Epidermal melanocyte (primary cell): Measurements from ENCODE around the gene PHF12.

ENCODE experiments used
- DNase-seq: peaks from one replicate; pipeline ENCODE4 v3.0.0; 2011; ENCODE audit warnings: low spot score; ENCODE audit not compliant: insufficient read length

The PHF12 gene

GRCh38 chr17:28951428-28951990 is at the start of gene PHF12:
TSS of gene PHF12 (minus strand) at chr17:28951518. CDS start at chr17:28950960, 558 bp downstream.
- DNase-seq, result peak; percentile 86

- DNase-seq, result no peak
These were observed 49.7 kb upstream of the PHF12 start for GRCh38 chr17:29000973-29001372.

DNA sequence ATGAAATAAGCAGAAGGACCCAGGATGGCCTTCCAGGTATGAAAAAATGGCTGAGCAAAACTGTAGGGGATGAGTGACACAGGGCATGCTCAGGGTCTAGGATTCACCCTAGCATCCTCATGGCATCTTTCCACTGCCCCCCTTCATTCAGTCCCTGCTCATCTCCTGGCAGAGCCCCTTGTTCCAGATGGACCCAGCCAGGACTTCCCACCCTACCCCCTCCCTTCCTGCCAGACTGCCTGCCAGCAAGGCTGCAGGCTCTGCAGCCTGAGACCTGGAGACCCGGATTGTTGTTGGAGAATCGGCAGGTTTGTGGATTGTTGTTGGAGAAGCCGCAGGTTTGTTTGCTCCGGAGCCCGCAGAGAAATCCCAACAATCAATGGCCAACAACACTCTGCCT is 47.9 kb upstream of the PHF12 start:
- no peak for DNase-seq

- DNase-seq, result no peak
These were observed 46.5 kb upstream of the PHF12 start for GRCh38 chr17:28997806-28998205.

- no peak for DNase-seq
These were observed 45.3 kb upstream of the PHF12 start for GRCh38 chr17:28996554-28997096.

DNA sequence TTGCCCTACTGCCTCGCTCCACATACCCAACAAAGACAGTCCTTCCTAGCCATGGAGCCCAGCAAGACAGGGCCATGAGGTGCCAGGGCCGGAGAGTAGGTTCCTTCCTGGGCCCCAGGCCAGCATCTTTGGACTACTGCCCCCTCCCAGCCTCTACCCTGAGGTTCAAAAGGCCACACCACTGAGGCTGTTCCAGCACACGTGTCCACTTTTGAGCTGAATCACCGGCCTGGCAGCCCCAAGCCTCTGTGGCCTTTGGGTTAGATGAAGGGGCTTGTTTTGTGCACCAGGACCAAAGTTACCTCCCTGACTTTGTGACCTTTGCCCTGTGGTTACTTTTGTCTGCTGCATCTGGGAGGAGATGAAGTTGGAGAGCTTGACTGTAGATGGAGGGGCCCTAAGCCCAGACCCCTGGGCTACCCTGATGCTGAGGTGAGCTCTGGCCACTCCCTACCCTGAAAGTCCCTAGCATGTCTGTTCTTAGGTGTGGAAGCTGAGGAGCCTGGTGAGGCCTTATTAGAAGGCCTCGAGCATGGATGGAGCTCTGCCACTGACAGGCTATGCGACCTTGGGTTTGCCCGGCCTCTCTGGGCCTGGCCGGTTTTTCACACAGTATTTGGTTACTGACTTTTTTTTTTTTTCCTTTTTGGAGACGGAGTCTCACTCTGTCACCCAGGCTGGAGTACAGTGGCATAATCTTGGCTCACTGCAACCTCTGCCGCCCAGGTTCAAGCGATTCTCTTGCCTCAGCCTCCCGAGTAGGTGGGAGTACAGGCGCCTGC is 42.5 kb upstream of the PHF12 start:
- DNase-seq, result no peak

DNA sequence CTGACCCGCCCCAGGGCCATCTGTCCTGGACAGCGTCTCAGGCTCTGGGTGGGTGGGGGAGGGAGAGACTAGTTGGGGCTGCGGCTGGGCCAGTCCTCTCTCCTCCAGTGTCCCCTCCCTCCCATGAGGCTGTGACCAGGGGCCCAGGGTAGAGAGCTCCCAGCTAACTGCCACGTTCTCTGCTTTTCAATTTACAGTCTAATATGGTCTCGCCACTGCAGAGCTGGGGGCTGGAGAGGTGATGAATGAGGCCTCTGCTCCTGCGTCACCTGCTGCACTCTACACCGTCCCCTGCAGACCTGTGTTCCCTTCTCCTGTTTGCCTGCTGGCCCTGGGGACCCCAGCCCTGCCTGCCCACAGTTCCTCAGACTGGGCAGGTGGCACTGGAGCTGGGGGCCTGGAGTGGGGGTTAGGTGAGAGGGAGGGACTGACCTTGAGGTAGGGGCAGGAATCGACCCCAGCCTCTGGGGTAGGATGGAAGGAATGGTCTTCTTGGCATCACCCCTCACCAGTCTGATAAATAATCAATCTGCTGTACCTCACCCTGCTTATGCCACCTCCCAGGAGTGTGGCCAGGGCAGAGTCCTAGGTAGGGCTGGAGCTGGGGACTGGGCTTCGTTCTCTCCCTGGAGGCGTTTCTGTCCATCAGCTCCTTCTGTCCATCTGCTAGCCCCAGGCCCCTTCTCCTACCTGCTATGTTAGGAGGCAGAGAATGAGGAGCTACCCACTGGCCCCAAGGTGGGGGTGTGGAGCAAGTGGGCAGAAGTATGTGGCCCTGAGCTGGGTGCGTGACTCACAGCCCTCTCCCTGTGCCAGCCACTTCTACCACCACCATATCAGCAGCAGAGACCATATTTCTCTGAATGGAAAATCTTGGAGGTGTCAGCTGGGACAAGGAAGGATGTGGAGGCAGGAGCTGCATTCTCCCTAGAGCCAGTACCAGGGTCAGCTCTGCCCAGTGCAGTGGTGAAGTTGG is 41.6 kb upstream of the PHF12 start:
- DNase-seq, result no peak

DNA sequence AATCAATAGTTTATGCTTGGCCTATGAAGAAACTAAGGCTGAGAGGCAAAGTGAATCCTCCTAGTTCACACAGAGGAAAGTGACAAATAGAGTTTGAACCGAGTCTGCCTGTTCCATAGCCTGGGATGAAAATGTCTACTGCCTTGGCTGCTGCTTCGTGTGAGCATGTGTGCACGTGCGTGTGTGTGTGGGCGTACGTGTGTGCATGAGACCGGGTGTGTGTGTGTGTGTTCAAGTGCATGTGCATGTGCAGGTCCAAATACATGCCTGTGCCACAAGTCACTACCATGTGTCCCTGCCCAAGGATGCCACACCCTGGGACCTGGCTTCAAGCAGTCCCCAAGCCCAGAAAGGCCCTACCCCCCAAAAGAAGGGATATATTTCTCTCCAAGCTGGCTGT is 40.9 kb upstream of the PHF12 start:
- no peak for DNase-seq

GRCh38 chr17:28991779-28992178 is 40.5 kb upstream of the PHF12 start:
- DNase-seq, result no peak

DNA sequence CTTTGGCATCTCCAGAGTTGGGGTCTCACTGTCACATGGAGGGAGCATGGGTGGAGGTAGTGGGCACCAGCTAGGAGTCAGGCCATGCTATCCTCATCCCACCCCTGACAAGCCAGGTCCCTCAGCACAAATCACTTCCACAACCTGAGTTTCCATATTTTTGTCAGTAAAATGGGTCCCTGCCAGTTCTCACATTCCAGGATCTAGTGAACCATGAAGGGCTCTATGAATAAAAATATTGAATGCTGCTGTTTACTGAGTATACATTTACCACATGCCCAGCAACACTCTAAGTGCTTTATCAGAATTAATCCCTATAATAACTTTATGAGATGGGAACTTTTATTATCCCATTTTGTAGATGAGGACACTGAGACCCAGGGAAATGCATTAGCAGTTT is 37.7 kb upstream of the PHF12 start:
- DNase-seq, result no peak

DNA sequence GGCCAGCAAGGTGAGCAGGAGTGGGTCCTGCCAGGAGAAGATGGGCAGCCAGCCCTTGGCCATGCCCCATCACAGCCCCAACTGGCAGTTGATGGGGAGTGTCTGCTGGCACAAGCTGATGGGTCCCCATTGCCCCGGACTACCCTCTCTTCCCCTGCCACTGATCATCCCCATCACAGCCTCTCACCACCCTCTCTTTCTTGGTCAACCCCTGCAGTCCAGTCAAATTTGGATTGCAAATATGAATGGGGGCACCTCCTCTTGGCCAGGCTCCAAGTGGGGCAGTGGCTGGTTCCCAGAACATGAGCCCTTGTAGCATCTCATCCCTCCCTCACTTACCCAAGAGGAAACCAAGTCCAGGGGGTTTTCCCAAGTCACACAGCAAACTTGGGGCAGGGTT is 37.2 kb upstream of the PHF12 start:
- no peak for DNase-seq

DNA sequence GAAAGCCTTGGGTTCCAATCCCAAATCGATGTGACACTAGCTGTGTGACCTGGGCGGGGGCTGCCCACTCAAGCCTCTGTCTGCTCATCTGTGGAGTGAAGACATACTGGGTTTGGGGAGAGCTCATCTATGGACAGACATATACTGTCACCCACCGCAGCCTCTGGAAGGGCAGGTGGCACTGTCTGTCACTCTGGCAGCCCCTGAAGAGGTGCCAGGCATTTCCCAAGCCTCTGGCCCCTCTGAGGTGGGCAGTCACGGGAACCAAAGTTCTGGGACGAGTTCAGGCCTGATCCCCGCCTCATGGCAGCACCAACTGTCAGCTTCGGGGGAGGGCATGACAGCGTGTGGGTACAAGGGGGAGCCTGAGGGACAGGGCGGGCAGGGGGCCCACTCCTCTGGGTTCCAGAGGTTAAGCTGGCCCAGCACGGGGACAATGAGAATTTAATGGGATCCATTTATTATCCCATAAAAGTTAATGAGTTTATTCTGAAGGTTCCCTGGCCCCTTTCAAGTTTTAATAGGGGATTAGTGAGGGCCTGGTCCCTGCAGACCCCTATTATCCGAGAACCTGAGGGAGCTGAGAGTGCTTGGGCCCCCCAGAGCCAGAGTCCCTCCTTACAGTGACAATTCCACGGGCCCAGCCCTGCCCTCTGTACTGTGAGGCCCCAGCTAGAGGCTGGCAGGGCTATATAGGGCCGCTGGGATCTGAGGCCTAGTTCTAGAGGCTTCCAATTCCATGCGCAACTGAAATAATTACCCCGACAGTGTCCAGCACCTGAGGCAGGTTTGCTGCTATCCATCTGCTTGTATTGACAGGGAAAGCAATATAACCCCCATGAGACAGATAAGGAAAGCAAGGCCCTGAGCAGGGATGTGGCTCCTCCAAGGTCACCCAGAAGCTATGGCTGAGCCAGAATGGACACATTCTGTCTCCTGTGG is 35.7 kb upstream of the PHF12 start:
- no peak for DNase-seq

- DNase-seq, result no peak
These were observed 34.8 kb upstream of the PHF12 start for GRCh38 chr17:28985950-28986713.

GRCh38 chr17:28983286-28984230 is 32.2 kb upstream of the PHF12 start:
- DNase-seq, result no peak

DNA sequence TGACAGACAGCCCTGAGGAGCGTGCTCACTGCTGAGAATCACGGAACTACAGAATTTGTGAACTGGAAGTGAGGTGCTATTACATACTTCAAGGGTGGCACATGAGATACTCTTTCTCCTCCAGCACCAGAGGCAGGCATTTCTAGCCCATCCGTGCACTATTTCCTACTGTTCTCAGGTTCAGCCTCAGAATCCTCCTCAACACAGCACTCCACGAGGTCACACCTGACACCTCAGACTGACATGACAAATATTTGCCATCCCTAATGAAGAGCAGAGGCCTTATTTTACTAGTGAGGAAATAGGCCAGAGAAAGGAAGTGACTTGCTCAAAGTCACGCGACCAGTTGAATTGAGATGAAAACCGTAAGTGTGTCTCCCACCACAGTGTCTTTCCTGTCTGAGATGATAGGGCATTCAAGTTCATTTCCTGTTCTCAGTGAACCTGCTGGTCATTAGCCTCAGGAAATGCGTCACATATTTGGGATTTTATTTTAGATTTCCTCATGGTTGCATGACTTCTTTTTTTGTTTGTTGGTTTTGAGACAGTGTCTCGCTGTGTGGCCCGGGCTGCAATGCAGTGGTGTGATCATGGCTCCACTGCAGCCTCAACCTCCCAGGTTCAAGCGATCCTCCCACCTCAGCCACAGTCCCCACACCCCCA is 30.9 kb upstream of the PHF12 start:
- no peak for DNase-seq

DNA sequence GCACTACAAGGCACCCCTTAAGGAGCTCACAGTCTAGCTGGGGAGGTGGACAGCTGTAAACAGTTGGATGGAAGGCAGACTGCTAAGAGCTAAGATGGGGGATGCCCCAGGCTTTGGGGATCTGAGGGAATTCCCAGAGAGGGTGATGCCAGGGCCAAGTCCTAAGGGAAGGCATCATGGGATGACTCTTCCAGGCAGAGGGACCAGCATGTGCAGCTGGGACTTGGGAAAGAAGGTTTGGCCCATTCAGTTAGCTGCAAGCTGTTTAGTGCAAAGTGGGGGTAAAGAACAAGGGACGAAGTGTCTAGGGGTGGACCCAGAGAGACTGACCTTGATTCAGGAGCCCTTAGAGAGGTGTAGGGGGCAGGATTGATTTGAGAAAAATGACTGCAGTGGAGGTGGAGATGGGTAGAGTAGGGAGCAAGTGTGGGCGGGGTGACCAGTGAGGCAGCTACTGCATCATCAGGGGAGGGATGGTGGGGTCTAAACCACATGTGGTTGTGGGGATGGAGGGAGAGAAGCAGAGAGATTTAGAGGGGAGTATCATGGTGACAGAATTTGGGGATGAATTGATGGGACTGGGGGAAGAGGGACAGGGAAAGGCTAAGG is 27.1 kb upstream of the PHF12 start:
- DNase-seq, result no peak

- DNase-seq, result no peak
These were observed 26.5 kb upstream of the PHF12 start for GRCh38 chr17:28977659-28978355.
